GM23338 (cell line): Measurements from ENCODE around the gene DCBLD1. TPM values are rescaled to one million over a fixed set of nuclear protein-coding genes. Genes with fewer than 3 reads are reported as not detected.

Source experiments
- ATAC-seq: fragments of 200-7000 bp; cut with Tn5 transposase; 3 replicates; pipeline ENCODE4 v1.9.1; 2020
- DNase-seq: peaks from one replicate; pipeline ENCODE4 v3.0.0-alpha.2; 2015; ENCODE audit warnings: low spot score
- H2AFZ ChIP-seq: fragments of 200-600 bp; sonication (generic); 2 replicates; pipeline ENCODE4 v1.8.0; 2016; ENCODE audit warnings: antibody characterized with exemption, mild to moderate bottlenecking, moderate library complexity
- H3F3A ChIP-seq: fragments of 200-600 bp; sonication (generic); replicated peaks from 2 replicates; pipeline ENCODE4 v1.8.0; 2017; ENCODE audit warnings: antibody characterized with exemption, mixed run types, low read depth
- H3K27ac ChIP-seq: fragments of 200-600 bp; sonication (generic); 2 replicates; pipeline ENCODE4 v1.6.1; 2016; ENCODE audit warnings: low read depth
- H3K27me3 ChIP-seq: fragments of 200-600 bp; sonication (generic); 2 replicates; pipeline ENCODE4 v1.8.0; 2016; ENCODE audit warnings: mild to moderate bottlenecking, mixed run types, moderate library complexity; ENCODE audit not compliant: insufficient read depth
- H3K36me3 ChIP-seq: fragments of 200-600 bp; sonication (generic); 2 replicates; pipeline ENCODE4 v1.8.0; 2016; ENCODE audit warnings: mild to moderate bottlenecking; ENCODE audit not compliant: insufficient read depth
- H3K4me1 ChIP-seq: fragments of 200-600 bp; sonication (generic); 2 replicates; pipeline ENCODE4 v1.8.0; 2016; ENCODE audit warnings: mild to moderate bottlenecking, moderate library complexity; ENCODE audit not compliant: insufficient read depth
- H3K4me2 ChIP-seq: fragments of 200-600 bp; sonication (generic); 2 replicates; pipeline ENCODE4 v1.7.1; 2017; ENCODE audit warnings: mixed run types
- H3K4me3 ChIP-seq: fragments of 200-600 bp; sonication (generic); 2 replicates; pipeline ENCODE4 v1.6.1; 2016; ENCODE audit warnings: mixed run types
- H3K79me2 ChIP-seq: fragments of 200-600 bp; sonication (generic); replicated peaks from 2 replicates; pipeline ENCODE4 v1.8.0; 2017; ENCODE audit warnings: mild to moderate bottlenecking; ENCODE audit not compliant: insufficient read depth
- H3K9me2 ChIP-seq: fragments of 200-600 bp; sonication (generic); 2 replicates; pipeline ENCODE4 v1.8.0; 2017; ENCODE audit not compliant: insufficient read depth
- H4K20me1 ChIP-seq: fragments of 200-600 bp; sonication (generic); replicated peaks from 2 replicates; pipeline ENCODE4 v1.8.0; 2017; ENCODE audit warnings: mild to moderate bottlenecking; ENCODE audit not compliant: insufficient read depth
- H3K27ac Mint-ChIP-seq: 2 replicates; pipeline ENCODE4 v1.8.0; 2020; ENCODE audit warnings: inconsistent platforms, mild to moderate bottlenecking, moderate library complexity, mixed read lengths
- H3K27me3 Mint-ChIP-seq: 3 replicates; pipeline ENCODE4 v1.8.0; 2022; ENCODE audit warnings: low read depth, mild to moderate bottlenecking, moderate library complexity, mixed read lengths, inconsistent platforms; ENCODE audit not compliant: insufficient read depth, poor library complexity
- H3K36me3 Mint-ChIP-seq: 3 replicates; pipeline ENCODE4 v1.8.0; 2021; ENCODE audit warnings: low read depth, mild to moderate bottlenecking, inconsistent platforms, moderate library complexity, mixed read lengths
- H3K4me1 Mint-ChIP-seq: 3 replicates; pipeline ENCODE4 v1.8.0; 2020; ENCODE audit warnings: mild to moderate bottlenecking, inconsistent platforms, mixed read lengths
- H3K4me3 Mint-ChIP-seq: 3 replicates; pipeline ENCODE4 v1.8.0; 2021; ENCODE audit warnings: moderate library complexity, mild to moderate bottlenecking, inconsistent platforms, mixed read lengths
- H3K9me3 Mint-ChIP-seq: 3 replicates; pipeline ENCODE4 v1.8.0; 2020; ENCODE audit warnings: moderate library complexity, mild to moderate bottlenecking, inconsistent platforms, mixed read lengths
- CREB1 ChIP-seq: fragments of 250-450 bp; sonication (Bioruptor Pico); IDR thresholded peaks from 2 replicates; pipeline ENCODE4 v1.5.0; 2020; ENCODE audit warnings: low read depth, mild to moderate bottlenecking, moderate library complexity
- ETS1 ChIP-seq: IDR thresholded peaks from 2 replicates; pipeline ENCODE4 v1.6.1; 2016; ENCODE audit warnings: antibody characterized with exemption
- EZH2 ChIP-seq: fragments of 200-600 bp; sonication (generic); IDR thresholded peaks from one replicate; pipeline ENCODE4 v1.8.0; 2017; ENCODE audit warnings: antibody characterized with exemption, mild to moderate bottlenecking, low read depth; ENCODE audit not compliant: unreplicated experiment
- EZH2phosphoT487 ChIP-seq: fragments of 200-600 bp; sonication (generic); IDR thresholded peaks from one replicate; pipeline ENCODE4 v1.8.1; 2018; ENCODE audit warnings: antibody characterized with exemption; ENCODE audit not compliant: unreplicated experiment
- JUNB ChIP-seq: IDR thresholded peaks from one replicate; pipeline ENCODE4 v1.6.1; 2016; ENCODE audit warnings: antibody characterized with exemption; ENCODE audit not compliant: unreplicated experiment
- NANOG ChIP-seq: IDR thresholded peaks from 2 replicates; pipeline ENCODE4 v1.6.1; 2016; ENCODE audit warnings: antibody characterized with exemption, borderline replicate concordance
- POLR2AphosphoS5 ChIP-seq: IDR thresholded peaks from 2 replicates; pipeline ENCODE4 v1.6.1; 2016; ENCODE audit warnings: antibody characterized with exemption, low read depth
- STAT1 ChIP-seq: IDR thresholded peaks from one replicate; pipeline ENCODE4 v1.6.1; 2016; ENCODE audit warnings: antibody characterized with exemption; ENCODE audit not compliant: unreplicated experiment
- ZNF114 ChIP-seq: fragments of 250-450 bp; sonication (Bioruptor Pico); IDR thresholded peaks from 2 replicates; pipeline ENCODE4 v1.5.0; 2020; ENCODE audit warnings: mild to moderate bottlenecking, moderate library complexity
- ZNF331 ChIP-seq: fragments of 250-450 bp; sonication (Bioruptor Pico); IDR thresholded peaks from 2 replicates; pipeline ENCODE4 v1.5.0; 2020; ENCODE audit warnings: low read depth, mild to moderate bottlenecking, moderate library complexity
- polyA plus RNA-seq: library from polyadenylated mRNA; unstranded; fragments of >200 nt; fragmentation: Nextera tagmentation; extraction: Ambion mirVana; gene quantifications from 2 replicates; pipeline ENCODE4 v1.2.1, GENCODE V29; 2016
- total RNA-seq: library from RNA; depleted of rRNA; stranded (reverse); fragments of >200 nt; shearing (Covaris generic); gene quantifications from 2 replicates; pipeline ENCODE4 v1.2.3, GENCODE V29; 2014
- TF ChIP-seq, protein P1 (sequence below): fragments of 250-450 bp; sonication (Bioruptor Pico); IDR thresholded peaks from 2 replicates; pipeline ENCODE4 v1.5.0; 2020; ENCODE audit warnings: mild to moderate bottlenecking, moderate library complexity
- TF ChIP-seq, protein P2 (sequence below), 2 experiments: fragments of 200-600 bp in 1 of 2; sonication (generic) in 1 of 2; conservative IDR thresholded peaks; 2 replicates each; pipeline versions ENCODE4 v1.5.1 to v1.6.1; 2016 to 2017; ENCODE audit warnings: antibody characterized with exemption in 2 of 2, low read depth in 2 of 2, mild to moderate bottlenecking in 2 of 2, moderate library complexity in 1 of 2
- TF ChIP-seq, protein P3 (sequence below): IDR thresholded peaks from one replicate; pipeline ENCODE4 v1.6.1; 2018; ENCODE audit warnings: antibody characterized with exemption; ENCODE audit not compliant: unreplicated experiment

DCBLD1 gene
- total and polyA plus RNA-seq, 2 experiments from 2014 or later, result 4.2 to 7.6 TPM

- DNase-seq (no peak), ATAC-seq (no peak)
- Histone ChIP-seq H3K4me2 (peak overlapping the region; percentile 91), H3K27ac (no peak overlapping the region), H4K20me1 (0 out of 2 replicates have a peak, but pooled peaks cover 3% of the 10 kb centered on the region), H2AFZ (no peak overlapping the region), H3K4me1 (peaks cover 40% of the 10 kb centered on the region), H3K36me3 (no peaks in the 10 kb centered on the region), H3F3A (peaks cover 7% of the 10 kb centered on the region), H3K9me2 (no peaks in the 10 kb centered on the region), H3K27me3 (peaks cover 44% of the 10 kb centered on the region), H3K79me2 (no peaks in the 10 kb centered on the region; the same call in 1 of the 2 replicates), H3K4me3 (peak overlapping the region; percentile 85)
- Mint-ChIP-seq H3K4me1 (peaks cover 44% of the 10 kb centered on the region), H3K36me3 (no peaks in the 10 kb centered on the region; the same call in 2 of the 3 replicates), H3K27me3 (peaks cover 25% of the 10 kb centered on the region), H3K27ac (no peak overlapping the region), H3K9me3 (no peaks in the 10 kb centered on the region; the same call in 2 of the 3 replicates), H3K4me3 (no peak overlapping the region)
- TF ChIP-seq NANOG, result no peak
- TF ChIP-seq, protein P1, sequence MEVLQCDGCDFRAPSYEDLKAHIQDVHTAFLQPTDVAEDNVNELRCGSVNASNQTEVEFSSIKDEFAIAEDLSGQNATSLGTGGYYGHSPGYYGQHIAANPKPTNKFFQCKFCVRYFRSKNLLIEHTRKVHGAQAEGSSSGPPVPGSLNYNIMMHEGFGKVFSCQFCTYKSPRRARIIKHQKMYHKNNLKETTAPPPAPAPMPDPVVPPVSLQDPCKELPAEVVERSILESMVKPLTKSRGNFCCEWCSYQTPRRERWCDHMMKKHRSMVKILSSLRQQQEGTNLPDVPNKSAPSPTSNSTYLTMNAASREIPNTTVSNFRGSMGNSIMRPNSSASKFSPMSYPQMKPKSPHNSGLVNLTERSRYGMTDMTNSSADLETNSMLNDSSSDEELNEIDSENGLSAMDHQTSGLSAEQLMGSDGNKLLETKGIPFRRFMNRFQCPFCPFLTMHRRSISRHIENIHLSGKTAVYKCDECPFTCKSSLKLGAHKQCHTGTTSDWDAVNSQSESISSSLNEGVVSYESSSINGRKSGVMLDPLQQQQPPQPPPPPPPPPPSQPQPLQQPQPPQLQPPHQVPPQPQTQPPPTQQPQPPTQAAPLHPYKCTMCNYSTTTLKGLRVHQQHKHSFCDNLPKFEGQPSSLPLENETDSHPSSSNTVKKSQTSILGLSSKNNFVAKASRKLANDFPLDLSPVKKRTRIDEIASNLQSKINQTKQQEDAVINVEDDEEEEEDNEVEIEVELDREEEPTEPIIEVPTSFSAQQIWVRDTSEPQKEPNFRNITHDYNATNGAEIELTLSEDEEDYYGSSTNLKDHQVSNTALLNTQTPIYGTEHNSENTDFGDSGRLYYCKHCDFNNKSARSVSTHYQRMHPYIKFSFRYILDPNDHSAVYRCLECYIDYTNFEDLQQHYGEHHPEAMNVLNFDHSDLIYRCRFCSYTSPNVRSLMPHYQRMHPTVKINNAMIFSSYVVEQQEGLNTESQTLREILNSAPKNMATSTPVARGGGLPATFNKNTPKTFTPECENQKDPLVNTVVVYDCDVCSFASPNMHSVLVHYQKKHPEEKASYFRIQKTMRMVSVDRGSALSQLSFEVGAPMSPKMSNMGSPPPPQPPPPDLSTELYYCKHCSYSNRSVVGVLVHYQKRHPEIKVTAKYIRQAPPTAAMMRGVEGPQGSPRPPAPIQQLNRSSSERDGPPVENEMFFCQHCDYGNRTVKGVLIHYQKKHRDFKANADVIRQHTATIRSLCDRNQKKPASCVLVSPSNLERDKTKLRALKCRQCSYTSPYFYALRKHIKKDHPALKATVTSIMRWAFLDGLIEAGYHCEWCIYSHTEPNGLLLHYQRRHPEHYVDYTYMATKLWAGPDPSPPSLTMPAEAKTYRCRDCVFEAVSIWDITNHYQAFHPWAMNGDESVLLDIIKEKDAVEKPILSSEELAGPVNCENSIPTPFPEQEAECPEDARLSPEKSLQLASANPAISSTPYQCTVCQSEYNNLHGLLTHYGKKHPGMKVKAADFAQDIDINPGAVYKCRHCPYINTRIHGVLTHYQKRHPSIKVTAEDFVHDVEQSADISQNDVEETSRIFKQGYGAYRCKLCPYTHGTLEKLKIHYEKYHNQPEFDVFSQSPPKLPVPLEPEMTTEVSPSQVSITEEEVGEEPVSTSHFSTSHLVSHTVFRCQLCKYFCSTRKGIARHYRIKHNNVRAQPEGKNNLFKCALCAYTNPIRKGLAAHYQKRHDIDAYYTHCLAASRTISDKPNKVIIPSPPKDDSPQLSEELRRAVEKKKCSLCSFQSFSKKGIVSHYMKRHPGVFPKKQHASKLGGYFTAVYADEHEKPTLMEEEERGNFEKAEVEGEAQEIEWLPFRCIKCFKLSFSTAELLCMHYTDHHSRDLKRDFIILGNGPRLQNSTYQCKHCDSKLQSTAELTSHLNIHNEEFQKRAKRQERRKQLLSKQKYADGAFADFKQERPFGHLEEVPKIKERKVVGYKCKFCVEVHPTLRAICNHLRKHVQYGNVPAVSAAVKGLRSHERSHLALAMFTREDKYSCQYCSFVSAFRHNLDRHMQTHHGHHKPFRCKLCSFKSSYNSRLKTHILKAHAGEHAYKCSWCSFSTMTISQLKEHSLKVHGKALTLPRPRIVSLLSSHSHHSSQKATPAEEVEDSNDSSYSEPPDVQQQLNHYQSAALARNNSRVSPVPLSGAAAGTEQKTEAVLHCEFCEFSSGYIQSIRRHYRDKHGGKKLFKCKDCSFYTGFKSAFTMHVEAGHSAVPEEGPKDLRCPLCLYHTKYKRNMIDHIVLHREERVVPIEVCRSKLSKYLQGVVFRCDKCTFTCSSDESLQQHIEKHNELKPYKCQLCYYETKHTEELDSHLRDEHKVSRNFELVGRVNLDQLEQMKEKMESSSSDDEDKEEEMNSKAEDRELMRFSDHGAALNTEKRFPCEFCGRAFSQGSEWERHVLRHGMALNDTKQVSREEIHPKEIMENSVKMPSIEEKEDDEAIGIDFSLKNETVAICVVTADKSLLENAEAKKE (CRISPR knock-in tag), result no peak
- no peak for TF ChIP-seq EZH2phosphoT487
- TF ChIP-seq STAT1, result no peak
- no peak for TF ChIP-seq JUNB
- TF ChIP-seq, protein P2, sequence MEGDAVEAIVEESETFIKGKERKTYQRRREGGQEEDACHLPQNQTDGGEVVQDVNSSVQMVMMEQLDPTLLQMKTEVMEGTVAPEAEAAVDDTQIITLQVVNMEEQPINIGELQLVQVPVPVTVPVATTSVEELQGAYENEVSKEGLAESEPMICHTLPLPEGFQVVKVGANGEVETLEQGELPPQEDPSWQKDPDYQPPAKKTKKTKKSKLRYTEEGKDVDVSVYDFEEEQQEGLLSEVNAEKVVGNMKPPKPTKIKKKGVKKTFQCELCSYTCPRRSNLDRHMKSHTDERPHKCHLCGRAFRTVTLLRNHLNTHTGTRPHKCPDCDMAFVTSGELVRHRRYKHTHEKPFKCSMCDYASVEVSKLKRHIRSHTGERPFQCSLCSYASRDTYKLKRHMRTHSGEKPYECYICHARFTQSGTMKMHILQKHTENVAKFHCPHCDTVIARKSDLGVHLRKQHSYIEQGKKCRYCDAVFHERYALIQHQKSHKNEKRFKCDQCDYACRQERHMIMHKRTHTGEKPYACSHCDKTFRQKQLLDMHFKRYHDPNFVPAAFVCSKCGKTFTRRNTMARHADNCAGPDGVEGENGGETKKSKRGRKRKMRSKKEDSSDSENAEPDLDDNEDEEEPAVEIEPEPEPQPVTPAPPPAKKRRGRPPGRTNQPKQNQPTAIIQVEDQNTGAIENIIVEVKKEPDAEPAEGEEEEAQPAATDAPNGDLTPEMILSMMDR (conservative IDR thresholded peaks at IDR 0.05; ENCODE audit: low read depth in 2 of 2), result no peak
- TF ChIP-seq ZNF331, result no peak
- TF ChIP-seq POLR2AphosphoS5, result no peak
- TF ChIP-seq ETS1, result no peak
- no peak for TF ChIP-seq ZNF114 (CRISPR knock-in tag)
- TF ChIP-seq, protein P3, sequence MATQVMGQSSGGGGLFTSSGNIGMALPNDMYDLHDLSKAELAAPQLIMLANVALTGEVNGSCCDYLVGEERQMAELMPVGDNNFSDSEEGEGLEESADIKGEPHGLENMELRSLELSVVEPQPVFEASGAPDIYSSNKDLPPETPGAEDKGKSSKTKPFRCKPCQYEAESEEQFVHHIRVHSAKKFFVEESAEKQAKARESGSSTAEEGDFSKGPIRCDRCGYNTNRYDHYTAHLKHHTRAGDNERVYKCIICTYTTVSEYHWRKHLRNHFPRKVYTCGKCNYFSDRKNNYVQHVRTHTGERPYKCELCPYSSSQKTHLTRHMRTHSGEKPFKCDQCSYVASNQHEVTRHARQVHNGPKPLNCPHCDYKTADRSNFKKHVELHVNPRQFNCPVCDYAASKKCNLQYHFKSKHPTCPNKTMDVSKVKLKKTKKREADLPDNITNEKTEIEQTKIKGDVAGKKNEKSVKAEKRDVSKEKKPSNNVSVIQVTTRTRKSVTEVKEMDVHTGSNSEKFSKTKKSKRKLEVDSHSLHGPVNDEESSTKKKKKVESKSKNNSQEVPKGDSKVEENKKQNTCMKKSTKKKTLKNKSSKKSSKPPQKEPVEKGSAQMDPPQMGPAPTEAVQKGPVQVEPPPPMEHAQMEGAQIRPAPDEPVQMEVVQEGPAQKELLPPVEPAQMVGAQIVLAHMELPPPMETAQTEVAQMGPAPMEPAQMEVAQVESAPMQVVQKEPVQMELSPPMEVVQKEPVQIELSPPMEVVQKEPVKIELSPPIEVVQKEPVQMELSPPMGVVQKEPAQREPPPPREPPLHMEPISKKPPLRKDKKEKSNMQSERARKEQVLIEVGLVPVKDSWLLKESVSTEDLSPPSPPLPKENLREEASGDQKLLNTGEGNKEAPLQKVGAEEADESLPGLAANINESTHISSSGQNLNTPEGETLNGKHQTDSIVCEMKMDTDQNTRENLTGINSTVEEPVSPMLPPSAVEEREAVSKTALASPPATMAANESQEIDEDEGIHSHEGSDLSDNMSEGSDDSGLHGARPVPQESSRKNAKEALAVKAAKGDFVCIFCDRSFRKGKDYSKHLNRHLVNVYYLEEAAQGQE, result no peak
- no peak for TF ChIP-seq CREB1 (CRISPR knock-in tag)
- no peak for TF ChIP-seq EZH2
These were observed 1.8 kb upstream of the DCBLD1 start for GRCh38 chr6:117480651-117481050.
